ENCODE data around the gene OBSCN.

OBSCN gene

DNA sequence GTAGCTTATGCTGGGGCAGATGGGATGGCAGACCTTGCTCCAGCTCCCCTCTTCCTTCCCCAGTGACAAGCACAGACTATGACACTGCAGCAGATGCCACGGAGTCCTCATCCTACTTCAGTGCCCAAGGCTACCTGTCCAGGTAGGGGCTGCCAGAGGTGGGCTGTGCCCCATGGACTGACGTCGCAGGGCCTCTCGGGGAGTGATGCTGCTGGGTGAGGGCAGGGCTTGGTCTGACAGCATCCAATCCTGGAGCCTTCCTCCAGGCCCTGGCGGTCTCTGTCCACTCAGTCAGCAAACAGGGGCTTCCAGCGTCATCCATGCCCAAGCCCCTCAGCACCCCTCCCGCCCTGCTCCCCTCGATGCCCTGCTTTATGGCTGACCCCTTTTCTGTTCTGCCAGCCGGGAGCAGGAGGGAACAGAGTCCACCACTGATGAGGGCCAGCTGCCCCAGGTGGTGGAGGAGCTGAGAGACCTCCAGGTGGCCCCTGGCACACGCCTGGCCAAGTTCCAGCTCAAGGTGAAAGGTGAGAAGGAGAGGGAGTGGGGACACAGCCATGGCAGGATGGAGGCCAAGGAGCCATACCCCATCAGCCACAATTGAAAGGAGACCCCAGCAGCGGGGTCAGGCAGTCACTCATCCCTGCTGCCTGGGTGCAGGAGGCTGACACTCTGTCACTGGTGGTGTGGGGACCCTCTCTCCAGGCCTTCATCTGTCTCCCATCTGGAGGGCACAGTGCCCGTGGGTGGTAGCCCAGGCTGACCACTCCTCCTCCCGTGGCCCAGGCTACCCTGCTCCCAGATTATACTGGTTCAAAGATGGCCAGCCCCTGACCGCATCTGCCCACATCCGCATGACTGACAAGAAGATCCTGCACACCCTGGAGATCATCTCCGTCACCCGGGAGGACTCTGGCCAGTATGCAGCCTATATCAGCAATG, 125.2 kb downstream of the OBSCN start:
- no peak for DNase-seq

DNA sequence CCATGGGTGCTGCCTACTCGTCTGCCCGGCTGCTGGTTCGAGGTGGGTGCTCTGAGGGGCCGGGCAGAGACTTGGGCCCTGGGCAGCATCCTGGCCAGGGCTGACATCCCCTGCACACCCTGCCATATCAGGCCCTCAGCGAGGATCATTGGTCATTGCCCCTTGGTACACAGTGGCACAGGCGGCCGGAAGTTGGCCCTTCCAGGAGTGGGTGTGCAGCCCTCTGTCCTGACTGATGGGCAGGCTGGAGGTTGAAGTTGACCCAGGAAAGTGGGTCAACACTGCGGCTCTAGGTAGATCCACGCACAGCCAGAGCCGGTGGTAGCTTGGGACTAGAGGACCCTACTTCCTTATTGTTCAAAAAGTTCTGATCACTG, 125.9 kb downstream of the OBSCN start:
- no peak for DNase-seq

GRCh38 chr1:228334226-228334935, 126.5 kb downstream of the OBSCN start:
- no peak for DNase-seq

GRCh38 chr1:228334954-228335353, 127.1 kb downstream of the OBSCN start:
- DNase-seq = no peak

- no peak for DNase-seq
Observed at GRCh38 chr1:228335406-228336307, 127.8 kb downstream of the OBSCN start.

GRCh38 chr1:228336308-228337030, 128.6 kb downstream of the OBSCN start:
- no peak for DNase-seq

GRCh38 chr1:228337031-228337564, 129.3 kb downstream of the OBSCN start:
- no peak for DNase-seq

DNA sequence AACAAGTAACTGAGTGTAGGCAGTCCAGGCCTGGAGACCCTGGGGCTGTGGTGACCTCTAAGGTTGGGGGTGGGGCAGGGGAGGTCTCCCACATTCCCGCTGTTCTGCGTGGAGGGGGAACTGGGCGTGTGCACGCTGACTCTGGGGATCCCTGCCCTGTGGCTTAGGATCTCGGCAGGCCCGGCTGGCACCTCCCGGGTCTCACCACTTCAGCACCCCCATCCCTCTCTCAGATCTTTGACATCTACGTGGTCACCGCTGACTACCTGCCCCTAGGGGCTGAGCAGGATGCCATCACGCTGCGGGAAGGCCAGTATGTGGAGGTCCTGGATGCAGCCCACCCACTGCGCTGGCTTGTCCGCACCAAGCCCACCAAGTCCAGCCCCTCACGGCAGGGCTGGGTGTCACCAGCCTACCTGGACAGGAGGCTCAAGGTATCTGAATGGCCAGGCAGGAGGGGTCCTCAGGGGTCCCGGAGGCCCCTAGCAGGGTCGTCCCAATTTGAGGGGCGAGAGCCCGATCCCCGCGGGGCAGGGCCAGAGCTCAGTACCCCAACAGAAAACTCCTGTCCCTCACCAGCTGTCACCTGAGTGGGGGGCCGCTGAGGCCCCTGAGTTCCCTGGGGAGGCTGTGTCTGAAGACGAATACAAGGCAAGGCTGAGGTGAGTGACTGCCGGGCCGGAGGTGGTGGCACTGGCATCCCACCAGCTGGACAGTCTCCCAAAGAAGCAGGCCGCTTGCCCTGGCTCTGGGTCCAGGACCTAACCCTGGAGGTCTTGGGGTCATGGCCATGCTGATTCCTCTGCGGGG, 130.1 kb downstream of the OBSCN start:
- DNase-seq = no peak

DNA sequence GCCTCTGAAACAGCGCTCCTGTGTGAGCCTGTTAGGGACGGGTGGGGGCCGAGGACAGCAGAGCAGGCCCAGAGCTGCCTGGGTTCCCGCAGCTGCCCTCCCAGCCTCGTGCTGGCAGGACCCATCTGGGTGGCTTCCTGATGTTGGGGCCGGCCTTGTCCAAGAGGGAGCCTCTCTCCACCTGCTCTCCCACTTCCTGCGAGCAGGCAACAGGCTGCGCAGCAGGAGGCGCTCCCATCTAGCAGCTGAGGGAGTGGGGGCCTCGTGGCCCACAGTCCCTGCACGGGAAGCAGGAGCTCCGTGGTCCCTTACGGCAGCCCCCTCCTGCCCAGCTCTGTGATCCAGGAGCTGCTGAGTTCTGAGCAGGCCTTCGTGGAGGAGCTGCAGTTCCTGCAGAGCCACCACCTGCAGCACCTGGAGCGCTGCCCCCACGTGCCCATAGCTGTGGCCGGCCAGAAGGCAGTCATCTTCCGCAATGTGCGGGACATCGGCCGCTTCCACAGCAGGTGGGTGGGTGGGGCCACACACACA, 130.7 kb downstream of the OBSCN start:
- DNase-seq = no peak

GRCh38 chr1:228339059-228339704, 131.3 kb downstream of the OBSCN start:
- DNase-seq = no peak

GRCh38 chr1:228339766-228340685, 132.2 kb downstream of the OBSCN start:
- no peak for DNase-seq

GRCh38 chr1:228340686-228341449, 133.0 kb downstream of the OBSCN start:
- DNase-seq = peak in 1 of 2 experiments; percentile 10

GRCh38 chr1:228341450-228341813, 133.6 kb downstream of the OBSCN start:
- DNase-seq = no peak

DNA sequence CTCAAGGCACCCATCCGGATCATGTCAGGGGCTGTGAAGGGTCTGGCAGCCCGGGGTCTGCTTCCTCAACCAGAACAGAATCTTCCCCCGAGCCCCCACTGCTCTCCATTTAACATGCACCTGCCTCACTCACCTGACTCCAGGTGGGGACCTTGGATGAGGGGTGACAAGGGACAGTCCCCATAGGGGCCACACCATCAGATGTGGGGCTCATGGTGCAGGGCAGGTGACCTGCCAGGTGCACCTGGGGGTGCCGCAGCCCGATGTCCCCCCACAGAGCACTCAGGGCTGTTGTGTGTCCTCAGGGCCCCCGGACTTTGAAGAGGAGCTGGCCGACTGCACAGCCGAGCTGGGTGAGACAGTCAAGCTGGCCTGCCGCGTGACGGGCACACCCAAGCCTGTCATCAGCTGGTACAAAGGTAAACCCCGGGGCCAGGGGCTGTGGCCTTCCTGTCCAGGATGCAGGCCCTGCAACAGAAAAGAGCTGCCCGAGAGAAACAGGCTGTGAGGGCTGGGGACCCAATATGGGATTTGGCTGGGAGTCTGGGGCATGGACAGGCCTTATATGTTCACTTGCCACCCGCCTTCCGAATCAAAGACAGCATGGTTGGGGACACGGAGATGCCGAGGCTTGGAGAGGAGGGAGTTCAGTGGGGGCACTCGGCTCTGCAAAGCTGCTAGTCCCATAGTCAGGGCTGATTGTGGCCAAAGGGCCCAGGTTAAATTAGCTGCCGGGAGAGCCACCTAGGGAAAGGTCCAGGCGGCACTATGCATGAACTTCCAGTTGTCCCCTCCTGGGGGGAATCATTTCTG, 134.2 kb downstream of the OBSCN start:
- no peak for DNase-seq

DNA sequence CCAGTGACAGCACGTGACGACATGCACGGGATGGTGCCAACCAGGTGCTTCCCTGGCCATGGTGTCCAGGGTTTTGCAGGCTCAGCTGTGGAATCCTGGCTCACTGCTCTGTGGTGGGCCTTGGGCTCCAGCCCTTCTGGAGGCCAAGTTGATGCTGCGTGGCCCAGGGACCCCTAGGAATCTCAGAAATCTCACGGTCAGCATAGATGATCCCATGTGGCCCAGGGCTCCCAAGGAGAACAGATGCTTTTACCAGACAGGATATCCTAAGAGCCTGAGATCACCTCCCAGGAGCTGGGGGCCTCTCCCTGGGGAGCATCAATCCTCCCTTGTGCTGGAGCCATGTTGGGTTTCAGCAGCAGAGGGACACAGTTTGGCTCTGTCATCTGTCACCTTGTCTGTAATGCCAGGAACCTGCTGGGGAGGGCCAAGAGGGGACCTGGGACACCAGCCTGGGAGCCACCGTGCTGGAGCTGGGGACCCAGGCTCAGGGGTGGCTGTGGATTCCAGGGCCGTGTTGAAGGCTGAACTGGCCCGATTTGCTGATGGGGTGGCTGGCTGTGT, 134.9 kb downstream of the OBSCN start:
- DNase-seq = no peak

DNA sequence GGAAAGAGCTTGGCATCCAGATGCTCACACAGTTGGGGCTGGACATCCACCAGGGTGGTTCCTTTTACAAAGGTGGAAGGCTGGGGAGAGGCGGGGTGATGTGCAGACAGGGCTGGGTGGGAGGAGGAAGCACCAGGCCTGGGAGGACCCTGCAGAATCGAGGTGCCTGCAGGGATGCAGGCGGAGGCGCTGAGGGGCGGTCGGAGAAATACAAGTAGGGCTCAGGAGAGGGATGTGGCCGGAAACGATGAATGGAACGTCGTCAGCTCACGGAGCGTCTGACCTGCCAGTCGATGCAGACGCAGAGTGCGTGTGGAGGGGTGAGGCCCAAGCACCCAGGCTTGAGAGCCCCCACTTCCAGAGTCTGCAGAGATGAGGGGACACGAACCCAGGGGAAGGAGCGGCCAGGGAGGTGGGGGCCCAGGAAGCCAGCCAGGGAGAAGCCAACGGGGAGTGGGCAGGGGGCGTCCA, 135.4 kb downstream of the OBSCN start:
- no peak for DNase-seq

DNA sequence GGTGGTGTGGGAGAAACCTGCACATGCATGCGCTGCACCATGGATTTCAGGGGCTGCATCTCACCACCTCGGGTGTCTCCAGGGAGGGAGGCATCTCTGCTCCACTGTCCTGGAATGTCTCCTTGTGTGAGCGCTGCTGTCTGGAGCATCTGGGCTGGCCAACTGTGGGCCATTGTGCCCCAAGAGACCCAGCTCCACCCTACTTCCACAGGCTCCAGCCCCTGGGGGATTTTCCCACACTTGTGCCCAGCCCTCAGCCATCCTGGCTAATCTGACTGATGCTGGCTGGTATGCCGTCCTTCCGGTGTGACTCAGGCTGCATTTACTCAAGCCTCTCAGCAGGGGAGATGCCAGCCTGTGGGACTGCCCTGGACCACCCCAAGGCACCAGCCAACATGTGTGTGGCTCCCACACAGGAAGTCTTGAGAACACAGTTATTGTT, 136.8 kb downstream of the OBSCN start:
- no peak for DNase-seq
